Astrocyte (in vitro differentiated cells and primary cell): Measurements from ENCODE around the gene PARK7. TPM values are rescaled to one million over a fixed set of nuclear protein-coding genes. Genes with fewer than 3 reads are reported as not detected.

Source experiments
- DNase-seq: peaks from one replicate; pipeline ENCODE4 v3.0.0-alpha.2; 2010; ENCODE audit warnings: low read depth
- FAIRE-seq: peaks from 2 replicates; lab custom pipeline; 2011; peaks lifted over from hg19 to GRCh38; lab: Jason Lieb, UNC
- H2AFZ ChIP-seq: 2 replicates; pipeline ENCODE4 v1.6.0; 2012; ENCODE audit warnings: low read depth, low read length, inconsistent platforms
- H3K27ac ChIP-seq: 2 replicates; pipeline ENCODE4 v1.5.1; 2011; ENCODE audit warnings: low read depth, low read length, inconsistent platforms
- H3K27me3 ChIP-seq: 2 replicates; pipeline ENCODE4 v1.6.0; 2011; ENCODE audit warnings: low read length, inconsistent platforms; ENCODE audit not compliant: insufficient read depth
- H3K36me3 ChIP-seq: 2 replicates; pipeline ENCODE4 v1.5.1; 2011; ENCODE audit warnings: low read length, inconsistent platforms; ENCODE audit not compliant: insufficient read depth
- H3K4me1 ChIP-seq: 2 replicates; pipeline ENCODE4 v1.5.1; 2011; ENCODE audit warnings: low read length, inconsistent platforms; ENCODE audit not compliant: insufficient read depth
- H3K4me2 ChIP-seq: 2 replicates; pipeline ENCODE4 v1.6.0; 2012; ENCODE audit warnings: low read length, inconsistent platforms
- H3K4me3 ChIP-seq: 2 replicates; pipeline ENCODE4 v1.5.1; 2011; ENCODE audit warnings: low read depth, mild to moderate bottlenecking, low read length, inconsistent platforms; ENCODE audit not compliant: insufficient read depth
- H3K79me2 ChIP-seq: 2 replicates; pipeline ENCODE4 v1.6.0; 2012; ENCODE audit warnings: mild to moderate bottlenecking, low read length, inconsistent platforms; ENCODE audit not compliant: insufficient read depth
- H3K9ac ChIP-seq: 2 replicates; pipeline ENCODE4 v1.6.0; 2012; ENCODE audit warnings: mild to moderate bottlenecking, low read length, inconsistent platforms
- H3K9me3 ChIP-seq: 2 replicates; pipeline ENCODE4 v1.5.1; 2012; ENCODE audit warnings: low read depth, mild to moderate bottlenecking, low read length, inconsistent platforms; ENCODE audit not compliant: insufficient read depth
- H4K20me1 ChIP-seq: 2 replicates; pipeline ENCODE4 v1.6.0; 2012; ENCODE audit warnings: low read length, inconsistent platforms; ENCODE audit not compliant: insufficient read depth
- H3K27ac Mint-ChIP-seq: one replicate; pipeline ENCODE4 v1.8.0; 2021; ENCODE audit warnings: mild to moderate bottlenecking, mixed read lengths; ENCODE audit not compliant: unreplicated experiment
- H3K27me3 Mint-ChIP-seq: one replicate; pipeline ENCODE4 v1.8.0; 2021; ENCODE audit warnings: low read depth, mixed read lengths; ENCODE audit not compliant: unreplicated experiment
- H3K36me3 Mint-ChIP-seq: one replicate; pipeline ENCODE4 v1.8.0; 2021; ENCODE audit warnings: low read depth, mixed read lengths; ENCODE audit not compliant: unreplicated experiment
- H3K4me1 Mint-ChIP-seq: one replicate; pipeline ENCODE4 v1.8.0; 2021; ENCODE audit warnings: low read depth, mixed read lengths; ENCODE audit not compliant: unreplicated experiment
- H3K4me3 Mint-ChIP-seq: one replicate; pipeline ENCODE4 v1.8.0; 2021; ENCODE audit warnings: mild to moderate bottlenecking, moderate library complexity, mixed read lengths; ENCODE audit not compliant: unreplicated experiment
- H3K9me3 Mint-ChIP-seq: one replicate; pipeline ENCODE4 v1.8.0; 2021; ENCODE audit warnings: mild to moderate bottlenecking, mixed read lengths; ENCODE audit not compliant: unreplicated experiment
- CTCF ChIP-seq: IDR thresholded peaks from 2 replicates; pipeline ENCODE4 v1.5.1; 2011; ENCODE audit warnings: low read depth, mild to moderate bottlenecking, inconsistent platforms, low read length, moderate library complexity; ENCODE audit not compliant: insufficient read depth
- EZH2 ChIP-seq: IDR thresholded peaks from 2 replicates; pipeline ENCODE4 v1.6.1; 2012; ENCODE audit warnings: mild to moderate bottlenecking, low read length, inconsistent platforms; ENCODE audit not compliant: insufficient read depth
- total RNA-seq: library from RNA; stranded (reverse); gene quantifications from 2 replicates; pipeline ENCODE4 v1.2.1, GENCODE V29; 2021

PARK7 gene
- total RNA-seq, 1 donor from 2014 or later, result 282 TPM

GRCh38 chr1:7928247-7928646, 33.3 kb upstream of the PARK7 start:
- Histone ChIP-seq H3K36me3 (no peaks in the 10 kb centered on the region), H3K27me3 (peaks cover 4% of the 10 kb centered on the region), H3K9ac (no peak overlapping the region), H3K9me3 (no peaks in the 10 kb centered on the region), H3K79me2 (no peaks in the 10 kb centered on the region), H2AFZ (no peak overlapping the region), H3K4me1 (no peaks in the 10 kb centered on the region), H3K27ac (no peak overlapping the region), H3K4me3 (no peak overlapping the region), H3K4me2 (no peak overlapping the region), H4K20me1 (no peaks in the 10 kb centered on the region)
- H3K9me3 Mint-ChIP-seq, result peaks cover 2% of the 10 kb centered on the region
- no peak overlapping the region for H3K27ac Mint-ChIP-seq
- no peak overlapping the region for H3K4me3 Mint-ChIP-seq
- FAIRE-seq, result no peak
- TF ChIP-seq CTCF, result no peak
- TF ChIP-seq EZH2, result no peak
- H3K36me3 Mint-ChIP-seq, result peaks cover 3% of the 10 kb centered on the region
- no peak for DNase-seq
- no peaks in the 10 kb centered on the region for H3K27me3 Mint-ChIP-seq
- H3K4me1 Mint-ChIP-seq, result no peaks in the 10 kb centered on the region

- TF ChIP-seq EZH2 (no peak), CTCF (no peak)
- H3K27ac Mint-ChIP-seq, result no peak overlapping the region
Measured at GRCh38 chr1:7929637-7930036, 31.9 kb upstream of the PARK7 start.

GRCh38 chr1:7930645-7931445, 30.7 kb upstream of the PARK7 start:
- Histone ChIP-seq H3K27ac (no peak overlapping the region), H2AFZ (no peak overlapping the region), H3K27me3 (peaks cover 6% of the 10 kb centered on the region), H3K4me3 (no peak overlapping the region), H3K4me2 (no peak overlapping the region), H3K79me2 (no peaks in the 10 kb centered on the region), H3K36me3 (no peaks in the 10 kb centered on the region), H4K20me1 (no peaks in the 10 kb centered on the region), H3K4me1 (no peaks in the 10 kb centered on the region), H3K9me3 (no peaks in the 10 kb centered on the region), H3K9ac (no peak overlapping the region)
- no peaks in the 10 kb centered on the region for H3K4me1 Mint-ChIP-seq
- peaks cover 3% of the 10 kb centered on the region for H3K36me3 Mint-ChIP-seq
- H3K9me3 Mint-ChIP-seq, result peaks cover 2% of the 10 kb centered on the region
- H3K27ac Mint-ChIP-seq, result no peak overlapping the region
- H3K27me3 Mint-ChIP-seq, result peaks cover 7% of the 10 kb centered on the region
- DNase-seq, result no peak
- no peak for FAIRE-seq
- no peak for TF ChIP-seq CTCF
- no peak for TF ChIP-seq EZH2
- no peak overlapping the region for H3K4me3 Mint-ChIP-seq

More at GRCh38 chr1:7929637-7930036, 31.9 kb upstream of the PARK7 start:
- H3K27me3 Mint-ChIP-seq, result no peaks in the 10 kb centered on the region
- peaks cover 2% of the 10 kb centered on the region for H3K9me3 Mint-ChIP-seq
- no peak overlapping the region for H2AFZ ChIP-seq
- peaks cover 4% of the 10 kb centered on the region for H3K27me3 ChIP-seq
- H3K9ac ChIP-seq, result no peak overlapping the region
- no peaks in the 10 kb centered on the region for H3K4me1 ChIP-seq
- no peaks in the 10 kb centered on the region for H3K4me1 Mint-ChIP-seq
- no peak overlapping the region for H3K4me2 ChIP-seq
- H3K4me3 Mint-ChIP-seq, result no peak overlapping the region
- no peaks in the 10 kb centered on the region for H3K36me3 ChIP-seq
- no peaks in the 10 kb centered on the region for H3K79me2 ChIP-seq
- no peak for DNase-seq
- no peaks in the 10 kb centered on the region for H4K20me1 ChIP-seq
- H3K4me3 ChIP-seq, result no peak overlapping the region
- no peaks in the 10 kb centered on the region for H3K9me3 ChIP-seq
- no peak overlapping the region for H3K27ac ChIP-seq
- peaks cover 3% of the 10 kb centered on the region for H3K36me3 Mint-ChIP-seq
- no peak for FAIRE-seq
